HCT116 (cell line): ENCODE results near the gene ZAR1L.

Experiments
- ATF3 ChIP-seq: IDR thresholded peaks from 2 replicates; pipeline ENCODE4 v1.6.1; 2012
- CBX3 ChIP-seq: IDR thresholded peaks from 2 replicates; pipeline ENCODE4 v1.6.1; 2012; ENCODE audit warnings: low read depth
- CEBPB ChIP-seq: IDR thresholded peaks from 2 replicates; pipeline ENCODE4 v1.6.1; 2012; ENCODE audit warnings: low read depth
- CTCF ChIP-seq, 3 experiments: fragments of 200-600 bp in 1 of 3; sonication (generic) in 1 of 3; IDR thresholded peaks in 2 of 3; conservative IDR thresholded peaks in 1 of 3; 2 replicates each; pipeline ENCODE4 v1.5.1; 2012 to 2017; ENCODE audit warnings: low read depth in 2 of 3, low read length in 2 of 3, antibody characterized with exemption in 1 of 3, borderline replicate concordance in 1 of 3, control low read depth in 1 of 3, mild to moderate bottlenecking in 1 of 3, mixed read lengths in 1 of 3, mixed run types in 1 of 3, moderate library complexity in 1 of 3; ENCODE audit not compliant: insufficient read depth in 1 of 3
- EGR1 ChIP-seq: IDR thresholded peaks from 2 replicates; pipeline ENCODE4 v1.6.1; 2012; ENCODE audit warnings: low read depth
- EZH2 ChIP-seq: fragments of 200-600 bp; sonication (generic); IDR thresholded peaks from 2 replicates; pipeline ENCODE4 v1.6.1; 2017; ENCODE audit warnings: antibody characterized with exemption, mixed run types
- EZH2phosphoT487 ChIP-seq: fragments of 200-600 bp; IDR thresholded peaks from 2 replicates; pipeline ENCODE4 v1.6.1; 2018; ENCODE audit warnings: antibody characterized with exemption, borderline replicate concordance
- POLR2A ChIP-seq: IDR thresholded peaks from 2 replicates; pipeline ENCODE4 v1.7.0; 2011; ENCODE audit warnings: borderline replicate concordance; ENCODE audit not compliant: insufficient read depth, insufficient read length; ENCODE audit errors: extremely low read depth
- POLR2AphosphoS5 ChIP-seq: IDR thresholded peaks from 2 replicates; pipeline ENCODE4 v1.6.1; 2011; ENCODE audit warnings: mild to moderate bottlenecking, low read depth, low read length, moderate library complexity
- RAD21 ChIP-seq: IDR thresholded peaks from 2 replicates; pipeline ENCODE4 v1.6.1; 2012; ENCODE audit warnings: low read depth, mild to moderate bottlenecking
- REST ChIP-seq: IDR thresholded peaks from 2 replicates; pipeline ENCODE4 v1.6.1; 2012; ENCODE audit warnings: low read depth
- SIN3A ChIP-seq: IDR thresholded peaks from 2 replicates; pipeline ENCODE4 v1.6.1; 2012; ENCODE audit warnings: low read depth
- SP1 ChIP-seq: IDR thresholded peaks from 2 replicates; pipeline ENCODE4 v1.6.1; 2012; ENCODE audit warnings: low read depth
- YY1 ChIP-seq: IDR thresholded peaks from 2 replicates; pipeline ENCODE4 v1.6.1; 2011; ENCODE audit warnings: low read length, low read depth, moderate library complexity, mild to moderate bottlenecking; ENCODE audit not compliant: insufficient replicate concordance; ENCODE audit errors: extremely low read depth

- TF ChIP-seq ATF3, result no peak
- TF ChIP-seq EGR1, result no peak
- no peak for TF ChIP-seq CTCF (IDR thresholded peaks at IDR 0.05 in 2 of 3, conservative IDR thresholded peaks at IDR 0.05 in 1 of 3; ENCODE audit: borderline replicate concordance in 1 of 3, insufficient read depth in 1 of 3, low read depth in 2 of 3, low read length in 2 of 3)
- no peak for TF ChIP-seq POLR2A
- TF ChIP-seq EZH2phosphoT487, result no peak
- TF ChIP-seq CBX3, result no peak
- TF ChIP-seq SP1, result no peak
- no peak for TF ChIP-seq EZH2
- no peak for TF ChIP-seq RAD21
- no peak for TF ChIP-seq REST
- TF ChIP-seq CEBPB, result no peak
- TF ChIP-seq POLR2AphosphoS5, result no peak
- TF ChIP-seq SIN3A, result no peak
- TF ChIP-seq YY1, result no peak
These were observed 60.0 kb downstream of the ZAR1L start for GRCh38 chr13:32254916-32255723.
